Testis (tissue), 2 donors: ENCODE data around the gene PLCB2.

Experiments used
- CTCF ChIP-seq, 3 experiments: fragments of 450-650 bp in 2 of 3; fragments of 200-600 bp in 1 of 3; sonication (generic) in 1 of 3; IDR thresholded peaks; one replicate each; pipeline ENCODE4 v1.5.1; 2016 to 2019; ENCODE audit warnings: antibody characterized with exemption in 3 of 3, mild to moderate bottlenecking in 2 of 3, moderate library complexity in 1 of 3
- POLR2A ChIP-seq: fragments of 450-650 bp; IDR thresholded peaks from one replicate; pipeline ENCODE4 v1.6.1; 2017; ENCODE audit warnings: antibody characterized with exemption, mild to moderate bottlenecking, moderate library complexity

- TF ChIP-seq CTCF (IDR thresholded peaks at IDR 0.05) (no peak), POLR2A (no peak)
Measured at GRCh38 chr15:40255033-40255432, 52.7 kb downstream of the PLCB2 start.
